Ovary (tissue), 3 donors: ENCODE measurements around the gene ERC1.
"Not testable (repeated sequence)": the region's sequence is repeated elsewhere in the genome, so short reads cannot be mapped to it uniquely, and the experiment has no call there.

Experiments
- POLR2A ChIP-seq: fragments of 450-650 bp; IDR thresholded peaks from one replicate; pipeline ENCODE4 v1.6.1; 2017; ENCODE audit warnings: antibody characterized with exemption, mild to moderate bottlenecking, moderate library complexity
- TF ChIP-seq, protein P1 (sequence below), 3 donors: fragments of 450-650 bp in 2 of 3; fragments of 200-600 bp in 1 of 3; IDR thresholded peaks; one replicate each; pipeline versions ENCODE4 v1.5.1 to v1.8.0; 2016 to 2022; ENCODE audit warnings: antibody characterized with exemption in 3 of 3, mild to moderate bottlenecking in 1 of 3
- donor health status: DM: no; HTN: no; CAD: no.

DNA sequence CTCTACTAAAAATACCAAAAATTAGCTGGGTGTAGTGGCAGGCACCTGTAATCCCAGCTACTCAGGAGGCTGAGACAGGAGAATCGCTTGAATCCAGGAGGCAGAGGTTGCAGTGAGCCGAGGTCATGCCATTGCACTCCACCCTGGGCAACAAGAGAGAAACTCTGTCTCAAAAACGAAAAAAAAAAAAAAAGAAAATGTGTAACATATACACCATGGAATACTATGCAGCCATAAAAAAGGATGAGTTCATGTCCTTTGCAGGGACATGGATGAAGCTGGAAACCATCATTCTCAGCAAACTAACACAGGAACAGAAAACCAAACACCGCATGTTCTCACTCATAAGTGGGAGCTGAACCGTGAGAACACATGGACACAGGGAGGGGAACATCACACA, 326.0 kb downstream of the ERC1 start:
- TF ChIP-seq POLR2A, result not testable (repeated sequence)
- TF ChIP-seq, protein P1, sequence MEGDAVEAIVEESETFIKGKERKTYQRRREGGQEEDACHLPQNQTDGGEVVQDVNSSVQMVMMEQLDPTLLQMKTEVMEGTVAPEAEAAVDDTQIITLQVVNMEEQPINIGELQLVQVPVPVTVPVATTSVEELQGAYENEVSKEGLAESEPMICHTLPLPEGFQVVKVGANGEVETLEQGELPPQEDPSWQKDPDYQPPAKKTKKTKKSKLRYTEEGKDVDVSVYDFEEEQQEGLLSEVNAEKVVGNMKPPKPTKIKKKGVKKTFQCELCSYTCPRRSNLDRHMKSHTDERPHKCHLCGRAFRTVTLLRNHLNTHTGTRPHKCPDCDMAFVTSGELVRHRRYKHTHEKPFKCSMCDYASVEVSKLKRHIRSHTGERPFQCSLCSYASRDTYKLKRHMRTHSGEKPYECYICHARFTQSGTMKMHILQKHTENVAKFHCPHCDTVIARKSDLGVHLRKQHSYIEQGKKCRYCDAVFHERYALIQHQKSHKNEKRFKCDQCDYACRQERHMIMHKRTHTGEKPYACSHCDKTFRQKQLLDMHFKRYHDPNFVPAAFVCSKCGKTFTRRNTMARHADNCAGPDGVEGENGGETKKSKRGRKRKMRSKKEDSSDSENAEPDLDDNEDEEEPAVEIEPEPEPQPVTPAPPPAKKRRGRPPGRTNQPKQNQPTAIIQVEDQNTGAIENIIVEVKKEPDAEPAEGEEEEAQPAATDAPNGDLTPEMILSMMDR (IDR thresholded peaks at IDR 0.05), result not testable (repeated sequence)
